ENCODE results near the gene FAM181B. TPM values are rescaled to one million over a fixed set of nuclear protein-coding genes. Genes with fewer than 3 reads are reported as not detected.
"Not testable (repeated sequence)": the region's sequence is repeated elsewhere in the genome, so short reads cannot be mapped to it uniquely, and the experiment has no call there.

FAM181B gene
- total RNA-seq, 1 experiment from 2014 or later: not detected

GRCh38 chr11:82711648-82712047 is 22.0 kb downstream of the FAM181B start:
- no peak for DNase-seq
- H3K27me3 ChIP-seq (ENCODE audit: low read length): no peaks in the 10 kb centered on the region

GRCh38 chr11:82703796-82704195 is 29.9 kb downstream of the FAM181B start:
- DNase-seq: no peak

More at GRCh38 chr11:82711648-82712047, 22.0 kb downstream of the FAM181B start:
- Histone ChIP-seq H3K4me1 (ENCODE audit: low read length) (no peaks in the 10 kb centered on the region), H3K4me2 (ENCODE audit: low read depth, low read length, poor library complexity, severe bottlenecking) (no peak overlapping the region), H3K9me3 (ENCODE audit: low read length) (no peaks in the 10 kb centered on the region), H4K20me1 (ENCODE audit: insufficient read depth, low read depth, low read length) (no peaks in the 10 kb centered on the region), H3K4me3 (ENCODE audit: low read length) (no peak overlapping the region), H2AFZ (ENCODE audit: low read length) (no peak overlapping the region), H3K36me3 (ENCODE audit: insufficient read depth, low read length) (no peaks in the 10 kb centered on the region), H3K9me2 (replicated peaks; ENCODE audit: insufficient read depth, low read length) (no peaks in the 10 kb centered on the region), H3K9ac (ENCODE audit: low read length) (no peak overlapping the region), H3K79me2 (ENCODE audit: low read length) (no peaks in the 10 kb centered on the region), H3K27ac (ENCODE audit: low read length) (no peak overlapping the region)

GRCh38 chr11:82703226-82703625 is 30.4 kb downstream of the FAM181B start:
- Histone ChIP-seq H3K27me3 (ENCODE audit: low read length) (no peaks in the 10 kb centered on the region), H3K79me2 (ENCODE audit: low read length) (no peaks in the 10 kb centered on the region), H3K36me3 (ENCODE audit: insufficient read depth, low read length) (no peaks in the 10 kb centered on the region), H3K9me2 (replicated peaks; ENCODE audit: insufficient read depth, low read length) (no peaks in the 10 kb centered on the region), H3K4me3 (ENCODE audit: low read length) (no peak overlapping the region), H3K4me2 (ENCODE audit: low read depth, low read length, poor library complexity, severe bottlenecking) (no peak overlapping the region), H3K9ac (ENCODE audit: low read length) (no peak overlapping the region), H4K20me1 (ENCODE audit: insufficient read depth, low read depth, low read length) (no peaks in the 10 kb centered on the region), H3K27ac (ENCODE audit: low read length) (no peak overlapping the region), H3K9me3 (ENCODE audit: low read length) (no peaks in the 10 kb centered on the region), H3K4me1 (ENCODE audit: low read length) (no peaks in the 10 kb centered on the region), H2AFZ (ENCODE audit: low read length) (no peak overlapping the region)
- DNase-seq: no peak

More at GRCh38 chr11:82703796-82704195, 29.9 kb downstream of the FAM181B start:
- Histone ChIP-seq H3K27me3 (ENCODE audit: low read length) (no peaks in the 10 kb centered on the region), H3K36me3 (ENCODE audit: insufficient read depth, low read length) (no peaks in the 10 kb centered on the region), H2AFZ (ENCODE audit: low read length) (no peak overlapping the region), H3K4me2 (ENCODE audit: low read depth, low read length, poor library complexity, severe bottlenecking) (no peak overlapping the region), H3K4me1 (ENCODE audit: low read length) (no peaks in the 10 kb centered on the region), H3K4me3 (ENCODE audit: low read length) (no peak overlapping the region), H4K20me1 (ENCODE audit: insufficient read depth, low read depth, low read length) (no peaks in the 10 kb centered on the region), H3K9me2 (replicated peaks; ENCODE audit: insufficient read depth, low read length) (no peaks in the 10 kb centered on the region), H3K27ac (ENCODE audit: low read length) (no peak overlapping the region), H3K9me3 (ENCODE audit: low read length) (no peaks in the 10 kb centered on the region), H3K79me2 (ENCODE audit: low read length) (no peaks in the 10 kb centered on the region), H3K9ac (ENCODE audit: low read length) (no peak overlapping the region)

- Histone ChIP-seq H3K27ac (ENCODE audit: low read length) (no peak overlapping the region), H3K4me2 (ENCODE audit: low read depth, low read length, poor library complexity, severe bottlenecking) (no peak overlapping the region), H3K4me1 (ENCODE audit: low read length) (no peaks in the 10 kb centered on the region), H4K20me1 (ENCODE audit: insufficient read depth, low read depth, low read length) (no peaks in the 10 kb centered on the region), H3K4me3 (ENCODE audit: low read length) (no peak overlapping the region), H3K79me2 (ENCODE audit: low read length) (no peaks in the 10 kb centered on the region), H3K9me3 (ENCODE audit: low read length) (no peaks in the 10 kb centered on the region), H3K27me3 (ENCODE audit: low read length) (no peaks in the 10 kb centered on the region), H3K9ac (ENCODE audit: low read length) (no peak overlapping the region), H2AFZ (ENCODE audit: low read length) (no peak overlapping the region), H3K9me2 (replicated peaks; ENCODE audit: insufficient read depth, low read length) (no peaks in the 10 kb centered on the region), H3K36me3 (ENCODE audit: insufficient read depth, low read length) (no peaks in the 10 kb centered on the region)
- peak; percentile 88 for DNase-seq
Observed at GRCh38 chr11:82701847-82702520, 31.7 kb downstream of the FAM181B start.

GRCh38 chr11:82698576-82699352 is 34.9 kb downstream of the FAM181B start:
- H3K4me3 ChIP-seq (ENCODE audit: low read length): no peak overlapping the region
- no peaks in the 10 kb centered on the region for H3K36me3 ChIP-seq (ENCODE audit: insufficient read depth, low read length)
- no peaks in the 10 kb centered on the region for H3K4me1 ChIP-seq (ENCODE audit: low read length)
- no peaks in the 10 kb centered on the region for H4K20me1 ChIP-seq (ENCODE audit: insufficient read depth, low read depth, low read length)
- H3K27me3 ChIP-seq (ENCODE audit: low read length): no peaks in the 10 kb centered on the region
- H3K9me3 ChIP-seq (ENCODE audit: low read length): no peaks in the 10 kb centered on the region
- no peak for DNase-seq
- H2AFZ ChIP-seq (ENCODE audit: low read length): no peak overlapping the region
- H3K9me2 ChIP-seq (replicated peaks; ENCODE audit: insufficient read depth, low read length): no peaks in the 10 kb centered on the region
- H3K4me2 ChIP-seq (ENCODE audit: low read depth, low read length, poor library complexity, severe bottlenecking): no peak overlapping the region
- no peak overlapping the region for H3K27ac ChIP-seq (ENCODE audit: low read length)
- no peaks in the 10 kb centered on the region for H3K79me2 ChIP-seq (ENCODE audit: low read length)
- no peak overlapping the region for H3K9ac ChIP-seq (ENCODE audit: low read length)

- Histone ChIP-seq H2AFZ (ENCODE audit: low read length) (no peak overlapping the region), H3K79me2 (ENCODE audit: low read length) (no peaks in the 10 kb centered on the region), H4K20me1 (ENCODE audit: insufficient read depth, low read depth, low read length) (no peaks in the 10 kb centered on the region), H3K4me3 (ENCODE audit: low read length) (no peak overlapping the region), H3K4me2 (ENCODE audit: low read depth, low read length, poor library complexity, severe bottlenecking) (no peak overlapping the region), H3K9ac (ENCODE audit: low read length) (no peak overlapping the region), H3K4me1 (ENCODE audit: low read length) (no peaks in the 10 kb centered on the region), H3K9me3 (ENCODE audit: low read length) (no peaks in the 10 kb centered on the region), H3K27me3 (ENCODE audit: low read length) (no peaks in the 10 kb centered on the region), H3K9me2 (replicated peaks; ENCODE audit: insufficient read depth, low read length) (no peaks in the 10 kb centered on the region), H3K27ac (ENCODE audit: low read length) (no peak overlapping the region), H3K36me3 (ENCODE audit: insufficient read depth, low read length) (no peaks in the 10 kb centered on the region)
- DNase-seq: no peak
Observed at GRCh38 chr11:82692981-82693380, 40.7 kb downstream of the FAM181B start.

- H3K27me3 ChIP-seq (ENCODE audit: low read length); H3K9ac ChIP-seq (ENCODE audit: low read length); H3K9me2 ChIP-seq (replicated peaks; ENCODE audit: insufficient read depth, low read length); H3K9me3 ChIP-seq (ENCODE audit: low read length); H3K4me3 ChIP-seq (ENCODE audit: low read length); H4K20me1 ChIP-seq (ENCODE audit: insufficient read depth, low read depth, low read length); H3K79me2 ChIP-seq (ENCODE audit: low read length); H3K27ac ChIP-seq (ENCODE audit: low read length); H2AFZ ChIP-seq (ENCODE audit: low read length); H3K4me1 ChIP-seq (ENCODE audit: low read length); H3K4me2 ChIP-seq (ENCODE audit: low read depth, low read length, poor library complexity, severe bottlenecking); H3K36me3 ChIP-seq (ENCODE audit: insufficient read depth, low read length); DNase-seq: not testable (repeated sequence)
Observed at GRCh38 chr11:82689347-82689746, 44.3 kb downstream of the FAM181B start.

- H3K79me2 ChIP-seq (ENCODE audit: low read length): no peaks in the 10 kb centered on the region
- H3K4me1 ChIP-seq (ENCODE audit: low read length): peaks cover 22% of the 10 kb centered on the region
- H3K9ac ChIP-seq (ENCODE audit: low read length): no peak overlapping the region
- peaks cover 3% of the 10 kb centered on the region for H3K9me3 ChIP-seq (ENCODE audit: low read length)
- no peak overlapping the region for H3K4me2 ChIP-seq (ENCODE audit: low read depth, low read length, poor library complexity, severe bottlenecking)
- H3K27ac ChIP-seq (ENCODE audit: low read length): no peak overlapping the region
- no peaks in the 10 kb centered on the region for H4K20me1 ChIP-seq (ENCODE audit: insufficient read depth, low read depth, low read length)
- DNase-seq: no peak
- no peak overlapping the region for H2AFZ ChIP-seq (ENCODE audit: low read length)
- no peak overlapping the region for H3K4me3 ChIP-seq (ENCODE audit: low read length)
- no peaks in the 10 kb centered on the region for H3K36me3 ChIP-seq (ENCODE audit: insufficient read depth, low read length)
- no peaks in the 10 kb centered on the region for H3K27me3 ChIP-seq (ENCODE audit: low read length)
- H3K9me2 ChIP-seq (replicated peaks; ENCODE audit: insufficient read depth, low read length): no peaks in the 10 kb centered on the region
Observed at GRCh38 chr11:82686211-82686610, 47.5 kb downstream of the FAM181B start.

Measured in Karpas-422 (cell line).